ENCODE measurements around the gene PDE2A. TPM values are rescaled to one million over a fixed set of nuclear protein-coding genes. Genes with fewer than 3 reads are reported as not detected.

Gene PDE2A
- total and polyA plus RNA-seq, 10 of the 15 experiments (the other 5 are each of a cell fraction or from before 2014, with no cell fraction given) = 0.06 to 0.15 (median 0.11) TPM; not detected in 6

DNA sequence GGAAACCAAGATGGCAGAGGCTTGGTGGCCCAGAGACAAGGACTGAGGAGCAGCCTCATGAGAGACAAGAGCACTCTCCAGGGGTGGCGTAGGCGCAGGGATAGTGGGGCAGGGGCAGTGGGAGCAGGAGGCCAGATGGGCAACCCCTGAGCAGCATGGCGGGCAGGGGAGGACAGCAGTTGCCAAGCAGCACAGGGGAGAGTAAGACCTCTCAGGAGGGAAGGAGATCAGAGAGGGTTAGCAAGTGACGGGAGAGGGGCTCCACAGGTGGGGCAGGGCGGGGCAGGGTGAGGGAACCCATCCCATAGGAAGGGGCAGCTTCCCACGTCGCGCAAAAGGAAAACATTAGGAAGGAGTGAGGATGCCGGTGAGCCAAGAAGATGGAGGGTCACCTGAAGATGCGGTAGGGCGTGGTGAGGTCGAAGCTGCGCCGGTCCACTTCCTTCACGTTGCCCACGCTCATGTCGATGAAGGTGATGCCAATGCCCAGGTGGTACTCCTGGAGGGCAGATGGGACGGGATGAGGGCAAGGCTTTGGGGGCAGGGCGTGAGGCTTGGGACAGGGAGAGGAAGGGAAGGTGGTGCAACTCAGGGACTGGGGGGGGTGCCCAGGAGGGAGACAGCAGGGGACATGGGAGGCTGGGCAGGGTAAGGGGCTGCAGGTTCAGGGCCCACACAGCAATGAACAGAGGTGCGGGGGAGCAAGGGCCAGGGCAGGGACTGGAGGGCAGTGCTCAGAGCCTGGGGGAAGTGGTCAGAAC, 35.4 kb upstream of the PDE2A start:
- Histone ChIP-seq H3K27ac (ENCODE audit: control insufficient read depth, insufficient read depth) (no peak overlapping the region), H3K79me2 (ENCODE audit: control insufficient read depth, insufficient read depth, low read length) (peaks cover 2% of the 10 kb centered on the region), H2AFZ (ENCODE audit: control insufficient read depth, low read depth, low read length) (no peak overlapping the region), H3K9ac (ENCODE audit: control insufficient read depth, insufficient read depth, low read length) (no peak overlapping the region), H3K9me3 (replicated peaks; ENCODE audit: control insufficient read depth, insufficient read depth, low read length) (no peaks in the 10 kb centered on the region), H3K4me2 (ENCODE audit: control insufficient read depth, insufficient read depth) (no peak overlapping the region), H4K20me1 (ENCODE audit: control insufficient read depth, insufficient read depth) (peaks cover 5% of the 10 kb centered on the region; the same call in 1 of the 2 replicates), H3K4me1 (ENCODE audit: control insufficient read depth, insufficient read depth, low read length) (no peaks in the 10 kb centered on the region), H3K4me3 (no peak overlapping the region), H3K27me3 (replicated peaks in 1 of 2; ENCODE audit: control insufficient read depth in 2 of 2, insufficient read depth in 2 of 2, low read length in 1 of 2) (no peaks in the 10 kb centered on the region), H3K36me3 (ENCODE audit: control insufficient read depth in 2 of 2, insufficient read depth in 2 of 2, low read length in 1 of 2) (peaks cover 29 to 64% of the 10 kb centered on the region in 2 experiments)
- DNase-seq (ENCODE audit: low read depth, low spot score) (no peak), FAIRE-seq (no peak), ATAC-seq (no peak)
- ChIA-PET SMC1A (ENCODE audit: uncharacterized antibody, unreplicated experiment) (no interaction called here), CTCF (no interaction called here), RAD21 (ENCODE audit: unreplicated experiment) (interaction anchor here (0.6 to 0.8 kb wide), 2 partner anchors 25 to 38 kb away, joined by 3 to 4 read pairs; no protein-coding TSS in a partner anchor), POLR2A (no interaction called here)
- BruUV-seq (replicated peaks) = no TSS peak
- WGBS (ENCODE audit: insufficient coverage, insufficient replicate concordance, low lambda C conversion rate, missing lambda C conversion rate) = 98% methylated on average over 20 of the region's 20 CpGs
- in situ Hi-C loops (cut with MboI) = no loop called here
- intact Hi-C loops (cut with micrococcal nuclease; ENCODE audit: unreplicated experiment) = no loop called here
- TF ChIP-seq CBX5 (IDR thresholded peaks at IDR 0.05; ENCODE audit: low read depth) (no peak), ZNF384 (IDR thresholded peaks at IDR 0.05; ENCODE audit: borderline replicate concordance, low read depth, low read length) (no peak), LARP7 (IDR thresholded peaks at IDR 0.05) (no peak), RELA (IDR thresholded peaks at IDR 0.05; ENCODE audit: borderline replicate concordance, partially characterized antibody) (no peak), FOXK2 (IDR thresholded peaks at IDR 0.05) (no peak), SPI1 (IDR thresholded peaks at IDR 0.05; ENCODE audit: borderline replicate concordance, insufficient read depth, low read depth, low read length) (no peak), RCOR1 (conservative IDR thresholded peaks at IDR 0.05; ENCODE audit: low read depth, low read length) (no peak), ZBTB4 (CRISPR knock-in tag; IDR thresholded peaks at IDR 0.05) (no peak)
- TF ChIP-seq, protein P1, sequence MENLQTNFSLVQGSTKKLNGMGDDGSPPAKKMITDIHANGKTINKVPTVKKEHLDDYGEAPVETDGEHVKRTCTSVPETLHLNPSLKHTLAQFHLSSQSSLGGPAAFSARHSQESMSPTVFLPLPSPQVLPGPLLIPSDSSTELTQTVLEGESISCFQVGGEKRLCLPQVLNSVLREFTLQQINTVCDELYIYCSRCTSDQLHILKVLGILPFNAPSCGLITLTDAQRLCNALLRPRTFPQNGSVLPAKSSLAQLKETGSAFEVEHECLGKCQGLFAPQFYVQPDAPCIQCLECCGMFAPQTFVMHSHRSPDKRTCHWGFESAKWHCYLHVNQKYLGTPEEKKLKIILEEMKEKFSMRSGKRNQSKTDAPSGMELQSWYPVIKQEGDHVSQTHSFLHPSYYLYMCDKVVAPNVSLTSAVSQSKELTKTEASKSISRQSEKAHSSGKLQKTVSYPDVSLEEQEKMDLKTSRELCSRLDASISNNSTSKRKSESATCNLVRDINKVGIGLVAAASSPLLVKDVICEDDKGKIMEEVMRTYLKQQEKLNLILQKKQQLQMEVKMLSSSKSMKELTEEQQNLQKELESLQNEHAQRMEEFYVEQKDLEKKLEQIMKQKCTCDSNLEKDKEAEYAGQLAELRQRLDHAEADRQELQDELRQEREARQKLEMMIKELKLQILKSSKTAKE (IDR thresholded peaks at IDR 0.05; ENCODE audit: low read depth, poor library complexity, severe bottlenecking) = no peak
